Measurements from ENCODE around the gene SPTSSB. TPM values are rescaled to one million over a fixed set of nuclear protein-coding genes. Genes with fewer than 3 reads are reported as not detected.

The SPTSSB gene
- total RNA-seq, 4 donors from 2014 or later = 0.39 to 0.74 TPM; not detected in 2

- Histone ChIP-seq H3K9me3 (no peaks in the 10 kb centered on the region), H3K36me3 (no peaks in the 10 kb centered on the region), H3K27me3 (no peaks in the 10 kb centered on the region), H3K4me3 (no peak overlapping the region), H3K27ac (no peak overlapping the region), H3K4me1 (no peaks in the 10 kb centered on the region)
- ATAC-seq = no peak
- TF ChIP-seq POLR2AphosphoS5 (IDR thresholded peaks at IDR 0.05) (no peak), EP300 (IDR thresholded peaks at IDR 0.05) (no peak), POLR2A (IDR thresholded peaks at IDR 0.05) (no peak), CTCF (IDR thresholded peaks at IDR 0.05) (no peak)
Observed at GRCh38 chr3:161393310-161393709, 22.0 kb upstream of the SPTSSB start.

GRCh38 chr3:161392853-161393252 lies 21.5 kb upstream of the SPTSSB start:
- H3K4me1 ChIP-seq = no peaks in the 10 kb centered on the region
- H3K27ac ChIP-seq = no peak overlapping the region
- ATAC-seq = no peak
- H3K27me3 ChIP-seq = no peaks in the 10 kb centered on the region
- H3K36me3 ChIP-seq = no peaks in the 10 kb centered on the region
- 60 to 100% methylated on average over 1 of the region's 1 CpG for WGBS, 2 donors (ENCODE audit: low coverage in 1 of 2)
- no peaks in the 10 kb centered on the region for H3K9me3 ChIP-seq
- TF ChIP-seq POLR2AphosphoS5 (IDR thresholded peaks at IDR 0.05) = no peak
- no peak for TF ChIP-seq POLR2A (IDR thresholded peaks at IDR 0.05)
- no peak for TF ChIP-seq EP300 (IDR thresholded peaks at IDR 0.05)
- H3K4me3 ChIP-seq = no peak overlapping the region

- Histone ChIP-seq H3K27ac (no peak overlapping the region), H3K9me3 (no peaks in the 10 kb centered on the region), H3K4me1 (no peaks in the 10 kb centered on the region), H3K36me3 (no peaks in the 10 kb centered on the region), H3K27me3 (no peaks in the 10 kb centered on the region), H3K4me3 (no peak overlapping the region)
- no peak for ATAC-seq
- 40 to 63% methylated on average over 2 of the region's 2 CpGs for WGBS, 2 donors (ENCODE audit: low coverage in 1 of 2)
- TF ChIP-seq POLR2AphosphoS5 (IDR thresholded peaks at IDR 0.05) (no peak), EP300 (IDR thresholded peaks at IDR 0.05) (no peak), CTCF (IDR thresholded peaks at IDR 0.05) (no peak), POLR2A (IDR thresholded peaks at IDR 0.05) (no peak)
Observed at GRCh38 chr3:161390200-161390599, 18.9 kb upstream of the SPTSSB start.

- Histone ChIP-seq H3K9me3 (no peaks in the 10 kb centered on the region), H3K36me3 (no peaks in the 10 kb centered on the region), H3K27ac (no peak overlapping the region), H3K4me3 (no peak overlapping the region), H3K27me3 (no peaks in the 10 kb centered on the region), H3K4me1 (no peaks in the 10 kb centered on the region)
- WGBS, 2 donors (ENCODE audit: low coverage in 1 of 2) = 93 to 96% methylated on average over 3 of the region's 3 CpGs
- ATAC-seq = no peak
- TF ChIP-seq POLR2A (IDR thresholded peaks at IDR 0.05) = no peak
- no peak for TF ChIP-seq POLR2AphosphoS5 (IDR thresholded peaks at IDR 0.05)
- TF ChIP-seq CTCF (IDR thresholded peaks at IDR 0.05) = no peak
- TF ChIP-seq EP300 (IDR thresholded peaks at IDR 0.05) = no peak
Observed at GRCh38 chr3:161389445-161390035, 18.2 kb upstream of the SPTSSB start.

- no peak overlapping the region for H3K4me3 ChIP-seq
- no peak for ATAC-seq
- H3K36me3 ChIP-seq = no peaks in the 10 kb centered on the region
Observed at GRCh38 chr3:161388855-161389254, 17.5 kb upstream of the SPTSSB start.

More at GRCh38 chr3:161388855-161389254, 17.5 kb upstream of the SPTSSB start:
- Histone ChIP-seq H3K27ac (no peak overlapping the region), H3K27me3 (no peaks in the 10 kb centered on the region), H3K4me1 (no peaks in the 10 kb centered on the region), H3K9me3 (no peaks in the 10 kb centered on the region)
- TF ChIP-seq EP300 (IDR thresholded peaks at IDR 0.05) = no peak
- no peak for TF ChIP-seq CTCF (IDR thresholded peaks at IDR 0.05)
- no peak for TF ChIP-seq POLR2AphosphoS5 (IDR thresholded peaks at IDR 0.05)
- no peak for TF ChIP-seq POLR2A (IDR thresholded peaks at IDR 0.05)

Measured in gastroesophageal sphincter (tissue), 4 donors.